Measurements from ENCODE around the gene NEO1.

DNA sequence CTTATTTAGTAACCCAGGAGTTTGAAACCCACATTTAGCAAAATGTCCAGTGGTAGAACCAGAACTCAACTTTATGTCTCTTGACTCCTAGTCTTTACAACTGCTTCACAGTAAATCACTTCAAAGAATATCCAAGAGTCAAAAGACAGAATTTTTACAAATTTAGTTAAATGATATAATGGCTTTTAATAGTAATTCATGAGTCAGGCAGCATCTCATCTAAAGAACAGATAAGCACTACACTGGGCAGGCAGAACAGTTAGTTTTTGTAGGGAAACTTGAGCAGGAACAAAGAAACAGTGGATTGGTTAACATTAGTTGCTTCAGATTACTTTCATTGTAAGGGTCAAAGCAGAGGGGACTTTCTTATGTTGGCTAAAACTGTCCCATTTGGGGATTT is 120.2 kb downstream of the NEO1 start:
- TF ChIP-seq POLR2A (IDR thresholded peaks at IDR 0.05), result no peak
- TF ChIP-seq, protein P1, sequence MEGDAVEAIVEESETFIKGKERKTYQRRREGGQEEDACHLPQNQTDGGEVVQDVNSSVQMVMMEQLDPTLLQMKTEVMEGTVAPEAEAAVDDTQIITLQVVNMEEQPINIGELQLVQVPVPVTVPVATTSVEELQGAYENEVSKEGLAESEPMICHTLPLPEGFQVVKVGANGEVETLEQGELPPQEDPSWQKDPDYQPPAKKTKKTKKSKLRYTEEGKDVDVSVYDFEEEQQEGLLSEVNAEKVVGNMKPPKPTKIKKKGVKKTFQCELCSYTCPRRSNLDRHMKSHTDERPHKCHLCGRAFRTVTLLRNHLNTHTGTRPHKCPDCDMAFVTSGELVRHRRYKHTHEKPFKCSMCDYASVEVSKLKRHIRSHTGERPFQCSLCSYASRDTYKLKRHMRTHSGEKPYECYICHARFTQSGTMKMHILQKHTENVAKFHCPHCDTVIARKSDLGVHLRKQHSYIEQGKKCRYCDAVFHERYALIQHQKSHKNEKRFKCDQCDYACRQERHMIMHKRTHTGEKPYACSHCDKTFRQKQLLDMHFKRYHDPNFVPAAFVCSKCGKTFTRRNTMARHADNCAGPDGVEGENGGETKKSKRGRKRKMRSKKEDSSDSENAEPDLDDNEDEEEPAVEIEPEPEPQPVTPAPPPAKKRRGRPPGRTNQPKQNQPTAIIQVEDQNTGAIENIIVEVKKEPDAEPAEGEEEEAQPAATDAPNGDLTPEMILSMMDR (IDR thresholded peaks at IDR 0.05), result no peak
